BE2C (cell line): ENCODE data around the gene ALG11. TPM values are rescaled to one million over a fixed set of nuclear protein-coding genes. Genes with fewer than 3 reads are reported as not detected.

Experiments used
- DNase-seq: peaks from one replicate; pipeline ENCODE4 v3.0.0-alpha.2; 2020
- H3K27me3 ChIP-seq: fragments of 250-450 bp; sonication (Bioruptor Pico); 2 replicates; pipeline ENCODE4 v1.5.1; 2020; ENCODE audit warnings: mild to moderate bottlenecking
- H3K36me3 ChIP-seq: fragments of 250-450 bp; sonication (Bioruptor Pico); 2 replicates; pipeline ENCODE4 v1.5.1; 2020; ENCODE audit warnings: mild to moderate bottlenecking
- H3K4me1 ChIP-seq: fragments of 250-450 bp; sonication (Bioruptor Pico); 2 replicates; pipeline ENCODE4 v1.5.1; 2020
- H3K4me3 ChIP-seq: 2 replicates; pipeline ENCODE4 v1.5.1; 2011; ENCODE audit warnings: low read depth, low read length
- H3K9me3 ChIP-seq: fragments of 250-450 bp; sonication (Bioruptor Pico); 2 replicates; pipeline ENCODE4 v1.5.1; 2020
- polyA plus RNA-seq: library from polyadenylated mRNA; unstranded; fragments of >200 nt; gene quantifications from one replicate; pipeline ENCODE4 v1.2.1, GENCODE V29; 2012; ENCODE audit warnings: low read depth, missing spikeins; ENCODE audit not compliant: insufficient read length, insufficient read depth
- TF ChIP-seq, protein P1 (sequence below): IDR thresholded peaks from 2 replicates; pipeline ENCODE4 v1.5.1; 2012; ENCODE audit warnings: mild to moderate bottlenecking, low read depth, low read length

The ALG11 gene, protein sequence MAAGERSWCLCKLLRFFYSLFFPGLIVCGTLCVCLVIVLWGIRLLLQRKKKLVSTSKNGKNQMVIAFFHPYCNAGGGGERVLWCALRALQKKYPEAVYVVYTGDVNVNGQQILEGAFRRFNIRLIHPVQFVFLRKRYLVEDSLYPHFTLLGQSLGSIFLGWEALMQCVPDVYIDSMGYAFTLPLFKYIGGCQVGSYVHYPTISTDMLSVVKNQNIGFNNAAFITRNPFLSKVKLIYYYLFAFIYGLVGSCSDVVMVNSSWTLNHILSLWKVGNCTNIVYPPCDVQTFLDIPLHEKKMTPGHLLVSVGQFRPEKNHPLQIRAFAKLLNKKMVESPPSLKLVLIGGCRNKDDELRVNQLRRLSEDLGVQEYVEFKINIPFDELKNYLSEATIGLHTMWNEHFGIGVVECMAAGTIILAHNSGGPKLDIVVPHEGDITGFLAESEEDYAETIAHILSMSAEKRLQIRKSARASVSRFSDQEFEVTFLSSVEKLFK
- polyA plus RNA-seq, result 22.4 TPM

DNA sequence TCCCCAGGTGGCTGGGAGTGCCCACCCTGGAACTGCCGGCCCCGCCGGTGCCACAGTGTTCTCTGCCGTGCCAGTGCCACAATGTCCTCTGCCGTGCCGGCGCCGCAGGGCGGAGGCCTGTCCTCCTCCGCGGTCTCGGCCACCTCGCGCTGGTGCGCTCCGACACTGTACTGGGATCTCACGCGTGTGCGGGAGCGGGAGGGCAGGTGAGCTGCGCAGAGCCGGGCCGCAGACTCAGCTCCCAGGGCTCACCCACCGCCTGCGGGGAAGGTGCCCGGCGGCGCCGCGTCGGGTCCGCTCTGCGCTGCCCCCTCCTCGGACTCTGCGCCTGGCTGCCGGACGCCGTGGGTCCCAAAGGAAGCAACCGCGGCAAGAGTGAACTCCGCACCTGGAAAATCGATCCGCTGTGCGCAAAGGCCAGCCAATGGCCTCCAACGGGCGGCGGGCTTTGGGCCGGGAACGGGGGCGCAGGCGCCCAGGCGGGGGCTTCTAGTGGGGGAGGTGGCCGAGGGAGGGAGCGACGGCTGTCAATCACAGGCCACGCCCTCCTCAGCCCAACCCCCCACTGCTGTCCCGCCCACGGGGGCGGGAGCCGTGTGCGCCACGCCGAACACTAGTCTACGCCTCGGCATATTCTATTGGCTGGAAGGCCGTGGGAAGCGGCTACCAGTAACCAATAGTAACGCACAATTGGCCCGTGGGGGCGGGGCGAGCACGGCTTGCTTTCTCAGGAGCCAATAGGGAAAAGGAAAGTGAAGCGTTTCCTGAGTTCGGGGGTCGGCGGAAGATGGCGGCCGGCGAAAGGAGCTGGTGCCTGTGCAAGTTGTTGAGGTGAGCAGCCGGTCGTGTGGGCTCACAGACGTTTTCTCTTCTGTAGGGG is at the start of gene ALG11:
TSS of gene ALG11 (plus strand) at position 767 of the 880 bp plus-strand sequence. CDS start at position 788, 21 bp downstream.
- DNase-seq, result peak; percentile 100
- Histone ChIP-seq H3K27me3 (no peaks in the 10 kb centered on the region; the same call in 1 of the 2 replicates), H3K4me1 (no peaks in the 10 kb centered on the region), H3K9me3 (no peaks in the 10 kb centered on the region), H3K4me3 (peak within 1 kb of the TSS; percentile 92), H3K36me3 (no peaks in the 10 kb centered on the region)
- TF ChIP-seq, protein P1, sequence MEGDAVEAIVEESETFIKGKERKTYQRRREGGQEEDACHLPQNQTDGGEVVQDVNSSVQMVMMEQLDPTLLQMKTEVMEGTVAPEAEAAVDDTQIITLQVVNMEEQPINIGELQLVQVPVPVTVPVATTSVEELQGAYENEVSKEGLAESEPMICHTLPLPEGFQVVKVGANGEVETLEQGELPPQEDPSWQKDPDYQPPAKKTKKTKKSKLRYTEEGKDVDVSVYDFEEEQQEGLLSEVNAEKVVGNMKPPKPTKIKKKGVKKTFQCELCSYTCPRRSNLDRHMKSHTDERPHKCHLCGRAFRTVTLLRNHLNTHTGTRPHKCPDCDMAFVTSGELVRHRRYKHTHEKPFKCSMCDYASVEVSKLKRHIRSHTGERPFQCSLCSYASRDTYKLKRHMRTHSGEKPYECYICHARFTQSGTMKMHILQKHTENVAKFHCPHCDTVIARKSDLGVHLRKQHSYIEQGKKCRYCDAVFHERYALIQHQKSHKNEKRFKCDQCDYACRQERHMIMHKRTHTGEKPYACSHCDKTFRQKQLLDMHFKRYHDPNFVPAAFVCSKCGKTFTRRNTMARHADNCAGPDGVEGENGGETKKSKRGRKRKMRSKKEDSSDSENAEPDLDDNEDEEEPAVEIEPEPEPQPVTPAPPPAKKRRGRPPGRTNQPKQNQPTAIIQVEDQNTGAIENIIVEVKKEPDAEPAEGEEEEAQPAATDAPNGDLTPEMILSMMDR, result no peak

DNA sequence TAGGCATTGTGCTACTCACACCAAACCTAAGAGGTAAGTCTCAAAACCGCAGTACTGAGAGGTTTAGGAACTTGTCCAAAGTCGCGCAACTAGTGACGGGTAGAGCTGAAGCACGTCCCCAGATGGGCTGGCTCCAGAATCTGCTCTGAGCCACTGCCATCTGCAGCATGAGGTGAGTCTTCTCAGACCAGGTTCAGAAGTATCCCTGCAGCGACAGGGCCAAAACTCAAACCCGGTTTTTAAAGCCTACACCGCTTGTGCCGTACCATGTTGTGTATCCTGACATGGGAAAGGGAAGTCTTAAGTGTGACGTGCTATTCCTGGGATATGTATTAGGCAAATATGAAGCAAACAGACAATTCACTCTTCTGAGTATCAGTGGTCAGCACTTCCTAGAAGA is 46.0 kb upstream of the ALG11 start:
- Histone ChIP-seq H3K4me3 (no peak overlapping the region), H3K4me1 (no peaks in the 10 kb centered on the region), H3K27me3 (no peaks in the 10 kb centered on the region), H3K9me3 (no peaks in the 10 kb centered on the region; the same call in 1 of the 2 replicates), H3K36me3 (no peaks in the 10 kb centered on the region)
- TF ChIP-seq, protein P1, result no peak
- no peak for DNase-seq

DNA sequence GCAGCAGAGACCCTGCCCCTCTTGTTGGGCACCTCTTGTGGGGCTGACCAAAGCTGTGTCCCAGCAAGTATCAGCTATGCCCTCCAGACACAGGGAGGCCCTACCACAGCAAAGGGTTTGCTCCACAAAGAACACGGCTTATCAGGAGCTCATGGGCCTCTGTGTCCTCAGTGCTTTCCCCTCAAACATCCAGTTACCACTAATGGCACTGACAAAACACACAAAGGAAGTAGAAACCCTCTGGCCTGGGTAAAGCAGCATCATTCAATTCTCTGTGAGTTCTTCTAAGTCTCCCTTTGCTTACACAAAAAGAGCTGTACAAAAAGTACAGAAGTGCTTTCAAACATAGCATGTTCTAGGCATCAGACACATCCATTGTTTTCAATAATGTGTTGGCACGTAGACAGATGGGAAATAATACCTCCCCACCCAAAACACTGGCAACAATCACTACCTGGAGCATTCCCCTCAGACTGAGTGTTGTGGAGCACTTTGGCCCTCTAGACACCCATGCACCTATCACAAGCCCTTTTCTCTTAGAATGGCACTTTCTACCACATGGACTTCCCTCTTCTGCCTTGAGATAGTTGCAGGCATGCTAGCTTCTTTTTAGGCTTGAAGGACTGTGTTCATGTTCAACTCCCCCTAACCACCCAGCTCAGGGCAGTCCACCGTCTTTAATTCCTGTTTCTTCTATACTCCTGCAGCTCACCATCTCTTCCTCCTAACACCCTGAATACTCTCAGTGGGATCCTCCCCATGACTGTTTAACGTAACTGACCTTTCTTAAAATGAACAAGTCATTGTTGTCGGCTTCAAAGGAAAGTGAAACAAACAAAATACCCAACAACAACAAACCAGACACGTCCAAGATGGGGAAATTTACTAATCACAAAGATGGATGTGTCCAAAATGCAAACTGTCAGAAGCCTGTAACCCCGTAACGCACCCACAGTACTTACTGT is 44.4 kb upstream of the ALG11 start:
- no peaks in the 10 kb centered on the region for H3K27me3 ChIP-seq
- no peaks in the 10 kb centered on the region for H3K4me1 ChIP-seq
- no peak overlapping the region for H3K4me3 ChIP-seq
- H3K9me3 ChIP-seq, result no peaks in the 10 kb centered on the region
- no peak for DNase-seq
- TF ChIP-seq, protein P1, result no peak
- no peaks in the 10 kb centered on the region for H3K36me3 ChIP-seq

DNA sequence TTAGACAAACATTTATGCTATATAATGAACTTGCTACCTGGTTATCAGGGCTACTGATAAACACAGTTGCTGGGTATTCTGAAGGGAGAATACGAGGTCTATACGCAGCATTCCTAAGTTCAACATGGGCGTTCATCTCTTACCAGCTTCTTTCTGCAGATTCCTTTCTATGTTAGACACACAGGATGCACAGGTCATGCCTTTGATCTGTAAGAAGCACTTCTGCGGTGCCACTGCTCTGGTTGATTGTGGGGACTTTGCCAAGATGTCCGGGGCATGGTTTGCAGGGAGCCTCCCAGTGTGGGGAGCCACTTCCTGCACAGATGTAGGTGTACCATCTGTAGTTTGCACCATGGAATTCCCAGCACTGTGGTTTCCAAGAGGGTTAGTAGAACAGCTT is 41.8 kb upstream of the ALG11 start:
- TF ChIP-seq, protein P1, result no peak

DNA sequence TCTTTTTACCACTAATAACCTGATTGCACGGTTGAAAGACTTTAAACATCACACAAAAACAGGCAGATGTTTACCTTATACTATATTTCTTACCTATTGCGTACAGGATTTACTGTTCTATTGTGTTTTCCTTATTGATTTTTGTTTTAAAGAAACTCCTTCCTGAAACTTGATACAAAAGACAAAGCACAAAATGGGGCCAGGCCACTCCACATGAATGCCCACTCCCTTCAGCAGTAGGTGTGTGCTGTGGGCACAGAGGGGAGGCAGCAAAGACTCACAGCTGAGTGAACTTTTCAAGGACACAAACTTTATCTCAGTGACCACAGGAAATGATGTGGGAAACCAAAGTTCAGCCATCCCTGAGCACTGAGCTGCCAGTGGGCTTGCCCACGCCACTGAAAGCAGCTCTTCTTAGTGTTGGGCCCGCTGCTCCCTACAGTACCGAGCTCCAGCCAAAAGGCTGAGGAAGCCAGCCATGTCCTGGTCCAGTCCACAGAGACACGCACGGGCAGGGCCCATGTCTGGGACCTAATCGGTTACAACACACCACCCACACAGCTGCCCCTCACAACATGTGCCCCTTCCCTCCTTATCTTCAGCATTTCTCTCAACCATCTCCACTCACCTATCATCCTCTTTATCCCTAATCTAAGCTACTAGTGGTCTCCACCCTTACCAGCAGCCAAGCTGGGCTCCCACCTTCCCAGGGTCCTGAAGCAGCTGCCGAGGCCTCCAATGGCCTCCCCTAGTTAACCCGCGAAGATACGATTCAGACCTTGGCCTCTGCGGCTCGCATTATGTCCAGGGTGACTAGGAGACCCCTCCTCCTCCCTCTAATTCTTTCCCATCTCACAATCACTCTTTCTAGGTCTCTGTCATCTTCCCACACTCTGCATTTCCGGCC is 40.4 kb upstream of the ALG11 start:
- Histone ChIP-seq H3K36me3 (no peaks in the 10 kb centered on the region), H3K9me3 (no peaks in the 10 kb centered on the region), H3K27me3 (no peaks in the 10 kb centered on the region), H3K4me3 (no peak overlapping the region), H3K4me1 (no peaks in the 10 kb centered on the region)
- no peak for DNase-seq
- TF ChIP-seq, protein P1, result no peak

More for the DNA sequence above, 41.8 kb upstream of the ALG11 start:
- Histone ChIP-seq H3K9me3 (no peaks in the 10 kb centered on the region), H3K4me1 (no peaks in the 10 kb centered on the region), H3K27me3 (no peaks in the 10 kb centered on the region), H3K36me3 (no peaks in the 10 kb centered on the region), H3K4me3 (no peak overlapping the region)
- DNase-seq, result no peak
